HTR-8/SVneo (cell line): ENCODE data around the gene COPZ2.

ENCODE experiments used
- DNase-seq: peaks from one replicate; pipeline ENCODE4 v3.0.0; 2011; ENCODE audit warnings: low spot score, mixed read lengths; ENCODE audit not compliant: insufficient read length
- FAIRE-seq: peaks from 2 replicates; lab custom pipeline; 2011; peaks lifted over from hg19 to GRCh38; lab: Jason Lieb, UNC

Gene COPZ2

DNA sequence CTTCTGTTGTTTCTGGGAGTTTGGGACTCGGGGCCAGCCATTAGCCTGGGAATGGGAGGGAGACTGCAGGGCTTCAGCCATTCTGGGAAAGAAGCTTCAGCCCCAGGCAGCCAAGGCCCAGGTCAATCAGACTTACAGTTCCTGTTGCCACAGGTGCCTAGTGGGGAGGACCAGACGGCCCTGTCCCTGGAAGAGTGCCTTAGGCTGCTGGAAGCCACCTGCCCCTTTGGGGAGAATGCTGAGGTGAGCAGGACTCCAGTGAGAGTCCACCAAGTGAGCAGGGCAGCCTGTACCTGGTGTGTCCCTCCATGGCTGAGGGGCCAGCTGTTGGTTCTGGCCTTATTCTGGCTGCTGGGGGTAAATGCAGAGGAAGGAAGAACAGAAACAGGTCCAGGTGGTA lies 19.3 kb upstream of the COPZ2 start:
- no peak for FAIRE-seq
- DNase-seq, result no peak

DNA sequence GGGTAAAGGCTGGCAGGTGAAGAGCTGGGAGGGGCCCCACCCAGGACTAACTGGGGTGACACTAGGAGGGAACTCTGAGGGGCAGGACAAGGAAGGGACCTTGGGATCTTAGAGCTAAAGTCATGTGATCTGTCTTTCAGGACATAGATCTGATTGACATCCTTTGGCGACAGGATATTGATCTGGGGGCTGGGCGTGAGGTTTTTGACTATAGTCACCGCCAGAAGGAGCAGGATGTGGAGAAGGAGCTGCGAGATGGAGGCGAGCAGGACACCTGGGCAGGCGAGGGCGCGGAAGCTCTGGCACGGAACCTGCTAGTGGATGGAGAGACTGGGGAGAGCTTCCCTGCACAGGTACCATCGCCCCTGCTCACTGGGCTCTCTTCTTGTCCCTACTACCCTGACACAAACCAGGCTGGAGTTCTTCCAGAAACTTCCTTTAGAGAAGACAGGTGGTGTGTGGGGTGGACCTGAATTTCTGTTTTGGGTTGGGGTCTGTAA lies 18.7 kb upstream of the COPZ2 start:
- FAIRE-seq (no peak), DNase-seq (no peak)

DNA sequence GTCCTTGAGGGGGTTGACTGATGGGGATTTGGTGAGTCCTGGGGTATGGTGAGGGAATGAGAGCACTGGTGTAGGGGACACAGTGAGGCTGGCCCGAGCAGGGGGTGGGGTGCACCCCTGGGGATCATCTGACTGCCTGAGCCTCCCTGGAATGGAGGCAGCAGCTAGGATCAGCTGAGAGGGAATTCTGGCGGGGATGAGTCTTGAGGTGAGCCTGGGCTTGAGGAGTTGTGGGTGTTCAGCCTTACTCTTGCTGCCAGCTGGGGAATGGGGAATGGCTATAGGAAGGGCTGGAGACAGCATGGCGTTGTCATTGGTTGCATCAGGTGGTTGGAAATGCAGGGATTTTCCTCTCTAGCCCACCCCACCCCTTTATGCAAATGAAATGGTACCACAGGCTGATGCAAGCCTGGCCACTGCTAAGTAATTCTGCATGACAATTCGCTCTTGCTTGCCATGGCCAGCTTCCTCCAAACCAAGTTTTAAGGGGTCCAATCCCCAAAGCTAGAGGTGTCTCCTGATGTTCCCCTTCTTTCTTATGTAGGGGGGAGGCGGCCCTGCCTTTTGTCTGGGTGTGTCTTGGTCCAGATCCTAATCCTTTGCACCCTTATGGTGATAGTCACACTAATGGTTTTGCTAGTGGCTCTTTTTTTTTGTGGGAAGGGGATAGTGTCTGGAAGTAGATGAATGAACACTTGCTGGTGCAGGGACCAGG lies 18.1 kb upstream of the COPZ2 start:
- DNase-seq (no peak), FAIRE-seq (no peak)

DNA sequence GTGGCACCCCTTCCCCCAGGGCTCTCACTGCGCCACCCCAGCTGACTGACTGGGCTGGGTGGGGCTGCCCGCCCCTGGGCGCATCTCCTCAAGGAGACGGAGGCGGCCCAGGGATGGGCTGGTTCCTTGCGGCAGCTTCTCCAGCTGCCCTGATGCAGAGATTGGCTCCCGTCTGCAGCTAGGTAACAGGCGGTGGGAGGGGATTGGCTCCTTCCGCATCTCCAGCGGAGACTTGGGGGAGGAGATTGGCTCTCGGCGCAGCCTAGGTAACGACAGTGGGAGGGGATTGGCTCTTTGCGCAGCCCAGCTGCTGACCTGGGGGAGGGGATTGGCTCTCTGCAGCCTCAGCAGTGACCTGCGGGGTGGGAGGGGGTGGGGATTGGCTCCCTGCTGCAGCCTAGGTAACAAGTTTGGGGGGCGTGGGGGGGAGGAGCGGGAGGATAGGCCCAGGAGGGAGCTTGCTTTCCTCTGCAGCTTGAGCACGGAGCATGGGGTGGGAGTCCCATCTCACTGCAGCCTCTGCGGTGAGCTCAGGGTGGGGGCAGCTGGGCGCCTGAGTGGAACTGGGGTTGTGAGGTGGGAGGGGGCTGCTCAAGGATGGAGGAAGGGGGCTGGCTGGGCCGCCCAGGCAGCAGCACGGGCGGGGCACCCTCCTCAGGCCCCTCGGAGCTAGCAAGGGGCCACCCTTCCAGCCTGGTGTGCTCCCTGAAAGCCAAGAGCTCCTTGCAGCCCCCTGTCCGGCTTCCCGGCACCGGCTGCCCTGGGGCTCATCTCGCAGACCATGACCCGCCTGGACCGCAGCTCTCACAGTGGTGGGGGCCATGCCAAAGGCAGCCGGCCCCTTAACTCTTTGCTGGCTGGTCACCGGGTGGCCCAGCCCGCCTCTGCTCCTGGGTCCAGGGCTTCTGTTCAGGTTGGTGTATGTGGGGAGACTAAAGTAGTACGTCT lies 16.9 kb upstream of the COPZ2 start:
- DNase-seq (no peak), FAIRE-seq (no peak)

DNA sequence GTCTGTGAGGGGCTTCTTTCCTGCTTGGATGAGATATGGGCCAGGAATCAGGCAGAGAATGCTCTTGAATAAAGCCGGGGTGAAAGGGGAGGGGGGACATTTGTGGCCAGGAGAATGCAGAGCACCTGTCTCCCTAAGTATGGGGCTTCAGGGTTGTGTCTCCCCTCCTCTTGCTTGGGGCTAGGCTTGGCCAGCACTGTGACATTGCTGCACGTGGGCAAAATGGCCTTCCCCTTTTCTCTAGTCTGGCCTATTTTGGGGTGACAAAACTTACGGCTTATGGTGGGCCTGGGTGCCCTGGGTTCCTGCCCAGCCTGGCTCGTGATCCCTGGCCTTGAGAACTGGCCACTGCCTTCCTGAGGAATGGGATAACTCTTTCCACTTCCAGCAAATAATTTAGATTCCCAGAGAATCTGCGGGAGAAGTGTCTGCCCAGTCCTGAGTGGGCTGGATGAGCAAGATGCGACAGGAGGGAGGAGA lies 16.2 kb upstream of the COPZ2 start:
- DNase-seq (no peak), FAIRE-seq (no peak)

DNA sequence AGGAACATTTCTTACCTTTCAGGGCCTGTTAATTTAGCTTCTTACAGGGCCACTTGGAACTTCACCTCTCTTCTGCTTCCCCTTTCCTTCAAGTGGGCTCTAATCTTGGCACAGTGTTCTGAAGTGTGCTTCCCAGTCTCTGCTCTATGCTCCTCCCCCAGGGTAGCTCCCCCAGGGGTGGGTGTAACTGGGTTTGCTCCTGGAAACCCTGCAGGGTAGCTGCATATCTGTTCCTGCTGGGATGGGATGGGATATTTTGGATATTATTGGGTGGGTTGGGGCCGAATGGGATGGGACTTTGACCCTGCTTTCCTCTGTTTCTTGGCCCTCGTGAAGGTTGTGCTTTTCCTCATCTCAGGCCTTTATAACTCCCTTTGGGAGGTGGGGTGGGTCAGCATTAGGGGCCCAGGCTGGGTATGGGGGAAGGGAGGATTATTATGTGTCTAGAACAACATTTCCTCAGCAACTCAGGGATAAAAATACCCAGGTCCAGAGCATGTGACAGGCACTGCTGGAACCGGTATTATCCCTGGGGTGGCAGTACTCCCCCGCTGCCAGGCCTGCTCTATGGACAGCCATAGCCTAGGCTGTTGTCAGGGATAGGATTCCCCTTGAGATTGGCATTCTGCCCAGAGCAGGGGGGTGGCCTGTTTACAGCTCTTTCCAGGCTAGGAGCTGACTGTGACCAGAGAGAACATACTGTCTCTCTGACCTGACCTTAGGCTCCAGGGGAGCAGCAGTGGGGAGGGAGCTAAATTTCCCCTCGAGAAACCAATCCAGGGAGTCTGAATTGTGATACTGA lies 15.6 kb upstream of the COPZ2 start:
- DNase-seq (no peak), FAIRE-seq (no peak)

DNA sequence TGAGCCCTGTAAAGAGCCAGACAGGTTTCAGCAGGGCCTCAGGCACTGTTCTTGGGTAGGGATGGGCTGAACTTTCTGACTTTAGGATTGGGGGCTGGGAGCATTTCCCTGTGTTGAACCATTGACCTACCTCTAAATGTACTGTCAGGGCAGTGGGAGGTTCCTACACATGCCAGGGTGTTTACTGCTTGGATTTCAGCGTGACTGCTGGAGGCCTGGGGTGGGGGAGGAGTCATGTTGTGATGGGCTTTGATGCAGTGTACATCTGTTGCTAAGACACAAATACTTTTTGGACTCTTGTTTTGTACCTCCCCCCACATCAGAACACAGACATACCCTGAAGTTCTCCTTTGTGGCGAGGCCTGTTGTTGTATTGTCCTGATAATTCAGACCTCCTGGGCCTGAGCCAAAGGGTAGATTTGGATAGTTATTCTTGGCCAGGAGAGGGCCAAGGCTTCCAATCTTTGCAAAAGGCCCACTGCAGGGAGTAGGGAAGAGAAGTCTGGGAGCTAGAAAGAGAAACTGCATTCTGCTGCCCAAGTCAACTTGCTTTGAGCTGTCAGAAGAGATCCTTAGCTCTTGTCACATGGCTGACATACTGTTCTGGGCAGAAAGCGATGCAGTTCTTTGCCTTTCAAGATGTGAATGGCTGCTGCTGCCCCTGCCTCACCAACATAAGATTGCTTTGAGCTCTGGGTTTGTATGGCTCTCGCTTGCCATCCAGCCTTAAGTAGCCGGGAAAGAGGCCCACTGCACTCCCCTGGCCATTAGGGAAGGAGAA lies 14.3 kb upstream of the COPZ2 start:
- FAIRE-seq (no peak), DNase-seq (no peak)

DNA sequence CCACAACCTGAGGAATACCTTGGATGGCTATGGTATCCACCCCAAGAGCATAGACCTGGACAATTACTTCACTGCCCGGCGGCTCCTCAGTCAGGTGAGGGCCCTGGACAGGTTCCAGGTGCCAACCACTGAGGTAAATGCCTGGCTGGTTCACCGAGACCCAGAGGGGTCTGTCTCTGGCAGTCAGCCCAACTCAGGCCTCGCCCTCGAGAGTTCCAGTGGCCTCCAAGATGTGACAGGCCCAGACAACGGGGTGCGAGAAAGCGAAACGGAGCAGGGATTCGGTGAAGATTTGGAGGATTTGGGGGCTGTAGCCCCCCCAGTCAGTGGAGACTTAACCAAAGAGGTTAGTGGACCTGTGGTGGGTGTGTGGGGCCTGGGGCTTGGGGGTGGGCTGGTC lies 13.7 kb upstream of the COPZ2 start:
- DNase-seq (no peak), FAIRE-seq (no peak)

DNA sequence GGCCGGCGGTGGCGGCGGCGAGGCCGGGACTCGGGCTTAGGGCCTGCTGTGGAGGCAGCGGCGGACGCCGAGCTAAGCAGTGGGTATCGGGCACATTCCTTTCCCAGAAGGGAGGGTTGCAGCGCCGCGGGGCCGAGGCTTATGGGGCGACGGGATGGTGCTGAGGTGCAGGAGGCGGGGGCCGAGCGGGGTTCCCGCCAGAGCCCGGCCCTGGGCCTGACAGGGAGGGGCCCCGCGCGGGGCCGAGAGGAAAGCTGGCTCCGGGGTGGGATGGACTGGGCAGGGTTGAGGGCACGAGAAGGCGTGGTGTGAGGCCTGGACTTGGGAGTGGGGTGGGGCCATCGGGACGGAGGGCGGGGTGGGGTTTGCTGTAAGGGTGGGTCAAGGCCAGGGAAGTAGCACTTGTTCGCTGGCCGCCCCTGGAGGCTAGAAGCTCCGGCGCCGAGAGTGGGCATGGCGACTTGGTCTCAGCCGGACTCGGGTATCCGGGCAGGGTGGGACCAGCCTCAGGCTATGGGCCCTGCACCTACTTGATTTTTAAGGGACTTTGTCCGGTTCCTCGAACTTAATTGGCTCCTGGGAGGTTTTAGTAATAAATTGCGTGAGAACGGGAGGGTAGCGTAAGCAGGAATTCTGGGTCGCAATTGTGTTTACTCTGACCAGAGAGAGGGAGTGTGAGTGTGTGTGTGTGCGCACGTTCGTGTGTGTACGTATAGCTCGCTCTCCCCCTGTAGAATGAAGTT lies 11.0 kb upstream of the COPZ2 start:
- DNase-seq (peak; percentile 98), FAIRE-seq (peak; percentile 93)

DNA sequence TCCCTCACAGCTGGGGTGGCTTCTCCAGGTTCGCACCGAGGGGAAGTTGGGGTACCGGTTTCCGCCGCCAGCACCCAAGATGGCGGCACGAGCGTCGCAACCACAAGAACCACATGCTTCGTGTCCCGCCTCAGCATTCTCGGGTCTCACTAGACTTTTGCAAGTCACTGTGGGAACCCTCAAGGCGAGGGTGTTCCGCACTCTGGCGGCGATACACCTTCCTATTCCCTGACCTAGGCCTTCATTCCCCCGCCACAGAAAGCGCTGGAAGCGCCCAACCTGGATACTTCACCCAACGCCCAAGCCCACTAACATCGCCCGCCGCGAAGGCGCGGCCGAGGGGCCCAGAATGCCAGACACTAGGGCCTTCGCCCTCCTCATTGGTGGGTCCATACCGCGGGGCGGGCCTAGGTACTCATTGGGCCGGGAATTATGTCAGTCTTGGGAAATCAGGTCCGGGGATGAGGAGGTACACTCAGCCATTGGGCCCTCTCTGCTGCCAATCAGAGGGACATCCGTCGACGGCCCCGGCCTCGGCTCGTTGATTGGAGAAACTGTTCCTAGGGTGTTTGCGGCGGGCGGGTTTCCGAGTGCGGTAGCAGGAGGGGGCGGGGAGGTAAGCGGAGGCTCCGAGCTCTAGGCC lies 10.3 kb upstream of the COPZ2 start, which contains the start of gene NFE2L1:
NFE2L1 (plus strand) TSS at position 619 of the 643 bp plus-strand sequence. CDS start 2,760 bp downstream, outside the sequence.
- DNase-seq (peak; percentile 100), FAIRE-seq (no peak)

DNA sequence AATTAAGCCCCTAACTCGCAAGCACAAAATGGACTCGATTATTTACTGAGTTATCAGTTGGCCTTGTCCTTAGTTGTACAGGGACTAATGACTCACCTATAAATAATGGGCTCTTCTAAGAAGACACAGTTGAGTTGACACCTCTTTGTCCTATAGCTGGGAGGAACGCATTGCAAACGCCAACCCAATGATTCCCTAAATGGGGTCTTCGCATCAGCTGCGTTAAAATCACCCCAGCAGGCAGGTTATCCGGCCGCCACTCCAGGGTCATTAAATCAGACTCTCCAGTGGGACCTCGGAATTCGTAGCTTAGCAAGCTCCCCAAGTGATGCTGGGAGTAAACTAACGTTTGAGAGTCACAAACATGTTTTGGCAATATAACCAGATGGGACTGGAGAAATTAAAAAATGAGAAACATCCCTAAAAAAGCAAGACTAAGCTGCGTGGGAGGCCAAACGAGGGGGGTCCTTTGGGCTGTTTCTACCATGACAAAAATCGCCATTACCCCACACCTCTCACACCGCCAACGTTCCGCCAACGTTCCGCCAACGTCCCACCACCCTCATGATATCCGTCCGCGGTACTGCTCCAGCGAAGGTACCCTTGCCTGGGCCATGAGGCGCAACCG lies 9.6 kb upstream of the COPZ2 start:
- DNase-seq (no peak), FAIRE-seq (peak; percentile 4)

DNA sequence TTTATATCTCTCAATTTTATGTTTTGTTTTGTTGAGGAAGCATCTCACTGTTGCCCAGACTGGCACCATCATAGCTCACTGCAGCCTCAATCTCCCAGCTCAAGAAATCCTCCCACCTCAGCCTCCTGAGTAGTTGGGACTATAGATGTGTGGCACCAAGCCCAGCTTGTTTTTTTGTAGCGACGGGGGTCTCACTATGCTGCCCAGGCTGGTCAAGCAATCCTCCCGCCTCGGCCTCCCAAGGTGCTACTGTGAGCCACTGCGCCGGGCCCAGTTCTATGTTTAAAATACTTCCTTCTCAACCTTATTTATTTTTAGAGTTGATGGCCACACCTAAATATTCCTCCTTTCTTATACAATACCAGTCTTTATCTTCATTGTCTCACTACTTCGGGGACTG lies 8.7 kb upstream of the COPZ2 start:
- DNase-seq (no peak), FAIRE-seq (no peak)

DNA sequence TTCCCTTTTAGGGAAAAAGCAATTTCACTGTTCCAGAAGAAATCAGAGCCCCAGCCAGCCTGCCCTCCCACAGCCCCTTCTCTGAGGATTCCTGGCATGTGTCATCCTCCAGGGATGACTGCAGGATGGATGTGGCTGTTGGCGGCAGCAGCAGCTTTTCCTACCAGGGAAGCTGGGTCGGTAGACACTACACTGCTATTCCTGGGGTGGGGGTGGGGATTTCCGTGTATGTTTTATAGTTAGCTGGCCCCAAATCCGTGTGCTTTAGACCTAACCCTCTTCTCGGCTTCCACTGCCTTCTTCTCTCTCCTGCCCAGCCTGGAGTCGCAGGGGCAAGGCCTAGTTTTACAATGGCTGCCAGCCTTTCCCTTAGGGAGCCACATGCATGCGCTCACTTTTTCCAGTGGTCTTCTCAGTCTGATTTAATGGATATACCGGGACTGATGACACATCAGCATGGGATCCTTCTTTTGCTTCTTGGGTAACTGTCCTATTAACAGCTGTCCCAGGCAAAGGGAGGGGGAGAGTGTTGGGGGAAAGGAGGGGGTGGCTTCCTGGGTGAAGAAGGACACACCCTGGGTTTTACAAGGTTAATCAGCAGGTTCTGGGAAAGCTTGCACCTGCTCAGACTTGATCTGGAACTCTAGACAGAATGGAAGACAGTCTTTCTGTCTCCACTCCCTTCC lies 7.9 kb upstream of the COPZ2 start:
- FAIRE-seq (peak; percentile 4), DNase-seq (no peak)

DNA sequence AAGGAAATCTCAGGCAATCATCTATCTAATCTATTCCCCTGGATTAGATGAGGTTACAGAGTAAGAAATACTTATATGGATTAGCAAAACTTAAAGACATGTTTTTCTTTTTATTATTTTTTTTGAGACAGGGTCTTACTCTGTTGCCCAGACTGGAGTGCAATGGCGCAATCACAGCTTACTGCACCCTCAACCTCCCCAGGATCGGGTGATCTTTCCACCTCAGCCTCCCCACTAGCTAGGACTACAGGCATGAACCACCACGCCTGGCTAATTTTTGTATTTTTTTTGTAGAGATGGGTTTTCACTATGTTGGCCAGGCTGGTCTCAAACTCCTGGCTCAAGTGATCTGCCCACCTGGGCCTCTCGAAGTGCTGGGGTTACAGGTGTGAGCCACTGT lies 7.3 kb upstream of the COPZ2 start:
- DNase-seq (no peak), FAIRE-seq (no peak)

DNA sequence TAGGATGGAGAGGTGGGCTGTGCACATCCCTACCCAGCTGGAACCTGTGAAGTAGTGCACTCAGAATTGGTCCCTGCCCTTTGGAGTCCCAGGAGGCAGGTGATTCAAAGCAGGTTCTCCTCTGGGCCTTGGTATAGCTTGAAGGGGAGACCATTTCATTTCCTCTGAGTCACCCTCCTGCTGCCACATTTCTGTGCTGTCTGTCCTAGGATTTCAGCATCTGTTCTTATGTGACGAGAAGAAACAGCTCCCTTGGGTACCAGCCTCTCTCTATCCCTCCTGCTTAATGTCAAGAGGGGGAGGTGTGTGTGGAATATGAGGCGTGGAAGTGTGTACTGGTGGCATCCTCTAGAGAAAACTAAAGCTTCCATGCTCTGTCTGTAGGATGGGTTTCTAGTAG lies 5.6 kb upstream of the COPZ2 start:
- no peak for DNase-seq
- FAIRE-seq, result no peak

DNA sequence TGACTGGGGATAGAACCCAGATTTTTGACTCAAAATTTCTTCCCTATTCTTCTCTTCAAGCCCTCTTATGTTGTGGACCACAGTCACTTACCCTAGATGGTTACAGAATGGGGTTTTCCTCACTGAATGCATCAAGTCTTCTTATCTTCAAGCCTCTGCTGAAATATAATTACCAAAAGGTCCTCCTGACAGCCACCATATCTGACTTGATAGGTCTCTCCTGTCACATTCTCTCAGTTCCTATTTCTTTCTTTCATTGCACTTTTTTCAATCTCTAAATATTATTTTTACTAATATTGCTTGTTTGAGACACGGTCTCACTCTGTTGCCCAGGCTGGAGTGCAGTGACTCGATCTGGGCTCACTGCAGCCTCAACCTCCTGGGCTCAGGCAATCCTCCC lies 1.1 kb upstream of the COPZ2 start:
- no peak for FAIRE-seq
- no peak for DNase-seq

DNA sequence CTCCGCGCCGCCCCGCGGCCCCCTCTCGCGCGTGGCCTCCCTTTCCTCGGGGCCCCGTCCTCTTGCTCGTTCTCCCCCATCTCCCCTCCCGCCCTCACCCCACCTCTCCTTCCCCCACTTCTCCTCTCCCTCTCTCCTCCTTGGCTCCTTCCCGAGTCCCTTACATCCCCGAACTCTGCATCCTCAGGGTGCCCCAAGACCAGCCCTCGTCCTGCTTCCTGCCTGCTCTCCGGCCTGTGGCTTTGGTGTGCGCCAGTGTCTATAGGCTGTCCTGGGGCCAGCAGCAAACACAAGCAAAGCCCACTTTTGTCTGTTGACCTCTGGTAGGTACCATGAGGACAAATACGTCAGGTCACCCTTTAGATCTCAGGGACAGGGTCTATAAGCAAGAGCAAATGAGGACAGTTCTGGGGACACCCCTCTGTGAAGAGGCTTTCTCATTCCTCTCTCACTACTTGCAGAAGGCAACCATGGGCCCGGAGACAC lies 284 bp upstream of the COPZ2 start:
- DNase-seq (no peak), FAIRE-seq (peak; percentile 81)
